ENCODE data around the gene NELFCD.
"Not testable (repeated sequence)": the region's sequence is repeated elsewhere in the genome, so short reads cannot be mapped to it uniquely, and the experiment has no call there.

NELFCD gene

DNA sequence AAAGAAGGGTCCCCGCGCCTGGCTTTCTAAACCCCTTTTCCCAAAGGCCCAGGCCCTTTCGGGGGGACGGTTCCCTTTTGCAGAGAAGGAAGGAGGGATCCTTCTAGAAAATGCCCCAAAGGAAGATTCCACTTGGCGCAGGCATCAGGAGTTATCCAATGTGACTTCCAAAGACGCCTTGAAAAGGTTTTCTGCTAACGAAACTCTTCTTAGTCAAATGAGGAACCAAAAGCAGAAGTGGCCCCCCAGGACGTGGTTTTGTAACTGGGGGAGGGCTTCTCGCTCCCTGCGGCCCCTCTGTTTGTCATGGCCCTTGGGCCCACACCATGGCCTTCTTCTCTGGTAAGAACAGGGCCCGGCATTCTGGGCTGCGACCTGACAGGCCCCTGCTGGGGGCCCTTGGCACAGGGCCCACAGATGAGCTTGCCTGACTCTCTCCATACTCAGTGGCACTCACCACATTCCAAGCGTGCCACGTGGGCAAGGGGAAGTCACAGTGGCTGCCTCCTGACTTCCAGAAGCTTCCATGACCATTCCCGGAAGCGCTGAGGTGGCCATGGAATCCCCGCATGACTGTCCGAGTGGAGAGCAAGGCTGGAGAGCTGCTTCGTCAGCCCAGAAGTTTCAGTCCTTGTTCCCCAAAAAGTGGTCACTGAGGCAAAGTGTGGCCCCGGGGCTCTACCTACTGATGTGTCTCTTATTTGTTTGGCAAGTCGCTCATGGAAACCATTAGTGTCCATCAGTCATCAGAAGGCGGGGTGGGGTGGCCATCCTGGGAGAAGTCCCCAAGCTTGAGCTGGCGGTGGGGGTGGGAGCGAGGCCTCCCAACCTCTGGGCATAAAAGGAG, 26.8 kb downstream of the NELFCD start:
- DNase-seq (ENCODE audit: low spot score) (no peak), FAIRE-seq (no peak)

DNA sequence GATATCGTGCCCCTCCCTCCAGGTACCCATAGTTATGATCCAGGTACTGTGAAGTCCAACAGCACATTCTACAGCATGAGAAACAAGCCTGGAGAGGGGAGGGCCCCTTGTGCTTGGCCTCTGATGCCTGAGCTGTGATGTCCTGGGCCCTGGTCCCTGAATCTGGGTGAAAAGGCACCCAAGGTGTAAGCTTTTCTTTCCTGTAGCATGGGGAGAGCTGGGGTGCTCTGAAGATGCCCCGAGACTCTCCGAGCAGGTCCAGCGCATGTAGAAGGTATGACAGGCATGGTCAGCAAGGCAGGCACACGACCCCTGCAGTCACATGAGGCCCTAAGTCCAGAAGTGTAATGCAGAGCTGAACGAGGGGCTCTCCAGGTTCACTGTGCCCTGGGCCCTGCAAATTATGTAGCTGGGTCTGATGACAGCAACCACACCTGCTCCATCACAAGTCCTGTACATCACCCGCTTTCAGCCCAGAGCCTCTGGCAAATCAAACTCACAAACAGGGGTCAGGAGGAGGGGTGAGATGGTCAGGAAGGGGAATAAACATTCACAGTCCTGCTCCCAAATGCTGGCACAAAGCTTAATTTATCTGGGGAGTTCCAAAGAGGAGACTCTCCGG, 27.8 kb downstream of the NELFCD start:
- FAIRE-seq (no peak), DNase-seq (ENCODE audit: low spot score) (no peak)

DNA sequence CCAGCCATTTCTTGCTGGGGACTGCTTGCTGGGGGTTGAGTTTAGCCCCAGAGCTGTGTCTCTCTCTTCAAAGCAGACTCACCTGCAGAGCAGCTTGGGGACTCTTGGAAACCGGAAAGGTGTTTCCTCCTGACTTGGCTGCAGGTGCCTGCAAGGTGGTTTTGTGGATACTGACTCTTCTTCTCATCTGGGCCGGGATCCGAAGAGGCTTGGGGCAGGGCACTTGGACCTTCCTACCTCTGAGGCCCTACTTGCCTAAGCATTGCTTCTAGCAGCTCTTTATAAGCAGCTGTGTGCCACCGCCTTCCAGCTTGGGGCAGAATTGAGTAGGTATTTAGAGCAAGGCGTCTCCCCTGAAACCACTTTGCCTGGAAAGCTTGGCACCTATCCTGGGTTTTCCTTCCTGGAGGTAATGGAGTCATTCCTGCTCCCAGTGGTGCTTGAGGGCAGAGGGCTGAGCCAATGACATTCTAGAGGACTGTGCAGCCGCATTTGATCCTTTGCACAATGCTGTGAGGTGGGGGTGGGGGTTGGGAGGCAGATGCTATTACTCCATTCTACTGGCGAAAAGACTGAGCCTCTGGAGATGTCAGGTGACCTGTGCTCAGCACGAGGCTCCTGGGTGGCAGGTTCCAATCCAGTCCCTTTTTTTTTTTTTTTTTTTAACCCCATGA, 29.4 kb downstream of the NELFCD start:
- peak; percentile 50 for DNase-seq (ENCODE audit: low spot score)
- no peak for FAIRE-seq

DNA sequence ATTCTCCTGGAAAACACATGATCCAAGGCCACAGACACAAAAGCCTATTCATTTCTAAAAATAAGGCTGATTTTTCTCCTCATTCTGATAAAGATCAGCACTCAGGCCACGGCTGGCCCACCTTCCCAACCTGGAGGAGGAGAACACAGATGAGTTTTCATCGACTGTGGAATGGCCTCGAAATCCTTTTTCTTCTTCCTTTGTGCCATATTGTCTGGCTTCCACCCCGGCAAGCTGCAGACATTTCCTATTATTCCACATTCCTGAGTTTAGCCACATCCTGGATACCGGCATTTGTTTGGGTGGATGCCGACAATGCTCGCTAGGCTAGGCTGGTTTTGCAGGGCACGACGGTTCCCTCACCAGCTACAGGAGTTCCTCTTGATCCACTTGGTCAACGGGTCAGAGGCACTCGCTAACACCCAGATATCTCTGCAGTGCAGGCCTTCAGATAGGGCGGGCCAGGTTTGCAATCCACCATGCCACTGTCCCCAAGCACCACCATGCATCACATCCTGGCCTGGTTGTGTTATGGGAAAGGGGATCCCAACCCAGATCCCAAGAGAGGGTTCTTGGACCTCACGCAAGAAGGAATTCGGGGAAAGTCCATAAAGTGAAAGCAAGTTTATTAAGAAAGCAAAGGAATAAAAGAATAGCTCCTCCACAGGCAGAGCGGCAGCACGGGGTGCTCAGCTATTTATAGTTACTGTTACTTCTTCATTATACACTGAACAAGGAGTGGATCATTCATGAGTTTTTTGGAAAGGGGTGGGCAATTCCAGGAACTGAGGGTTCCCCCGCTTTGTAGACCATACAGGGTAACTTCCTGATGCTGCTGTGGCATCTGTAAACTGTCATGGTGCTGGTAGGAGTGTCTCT, 30.2 kb downstream of the NELFCD start:
- FAIRE-seq (peak; percentile 56), DNase-seq (ENCODE audit: low spot score) (peak; percentile 89)

DNA sequence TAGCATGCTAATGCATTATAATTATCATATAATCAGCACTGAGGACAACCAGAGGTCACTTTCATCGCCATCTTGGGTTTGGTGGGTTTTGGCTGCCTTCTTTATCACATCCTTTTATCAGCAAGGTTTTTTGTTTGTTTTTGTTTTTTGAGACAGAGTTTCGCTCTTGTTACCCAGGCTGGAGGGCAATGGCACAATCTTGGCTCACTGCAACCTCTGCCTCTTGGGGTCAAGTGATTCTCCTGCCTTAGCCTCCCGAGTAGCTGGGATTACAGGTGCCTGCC, 30.8 kb downstream of the NELFCD start:
- FAIRE-seq; DNase-seq (ENCODE audit: low spot score): not testable (repeated sequence)

DNA sequence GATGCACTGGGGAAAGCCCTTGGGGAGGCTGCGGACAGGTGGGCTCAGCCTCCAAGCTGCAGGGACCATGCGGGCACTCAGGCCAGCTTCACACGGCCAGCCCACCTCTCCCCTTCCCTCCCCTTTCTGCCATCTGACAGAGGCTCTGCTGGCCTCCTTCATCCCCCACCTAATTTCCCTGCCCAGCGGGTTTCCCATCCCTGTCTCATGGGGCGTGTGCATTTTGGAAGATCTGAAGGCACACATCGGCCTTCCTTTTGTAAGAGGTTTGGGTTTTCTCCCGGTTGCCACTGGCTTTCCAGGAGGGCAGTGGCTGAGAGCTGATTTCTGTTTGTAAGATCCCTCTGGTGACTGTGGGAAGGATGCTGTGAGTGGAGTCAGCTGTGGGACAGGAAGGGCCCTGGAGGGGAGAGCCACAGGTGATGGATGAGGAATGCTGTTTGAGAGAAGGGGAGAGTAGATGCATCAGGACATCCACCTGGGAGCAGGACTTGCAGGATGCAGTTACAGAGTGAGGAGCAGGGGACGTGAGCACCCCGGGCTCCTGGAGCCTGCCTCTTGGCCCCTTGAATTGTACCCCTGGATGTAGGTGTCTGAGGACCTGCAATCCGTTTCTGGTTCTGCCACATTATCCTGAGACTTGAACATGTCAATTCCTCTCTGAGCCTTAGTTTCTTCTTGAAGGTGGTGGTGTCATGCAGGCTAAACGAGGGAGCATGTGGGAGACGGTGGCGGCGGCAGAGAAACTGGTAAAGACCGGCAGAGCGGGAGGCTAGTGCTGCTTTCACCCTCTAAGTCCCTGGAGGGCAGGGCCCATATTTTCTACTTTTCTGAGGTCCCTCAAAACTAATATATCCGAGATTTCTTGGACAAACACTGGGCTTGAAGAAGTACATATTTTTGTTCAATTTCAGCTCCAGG, 32.2 kb downstream of the NELFCD start:
- FAIRE-seq (no peak), DNase-seq (ENCODE audit: low spot score) (no peak)

DNA sequence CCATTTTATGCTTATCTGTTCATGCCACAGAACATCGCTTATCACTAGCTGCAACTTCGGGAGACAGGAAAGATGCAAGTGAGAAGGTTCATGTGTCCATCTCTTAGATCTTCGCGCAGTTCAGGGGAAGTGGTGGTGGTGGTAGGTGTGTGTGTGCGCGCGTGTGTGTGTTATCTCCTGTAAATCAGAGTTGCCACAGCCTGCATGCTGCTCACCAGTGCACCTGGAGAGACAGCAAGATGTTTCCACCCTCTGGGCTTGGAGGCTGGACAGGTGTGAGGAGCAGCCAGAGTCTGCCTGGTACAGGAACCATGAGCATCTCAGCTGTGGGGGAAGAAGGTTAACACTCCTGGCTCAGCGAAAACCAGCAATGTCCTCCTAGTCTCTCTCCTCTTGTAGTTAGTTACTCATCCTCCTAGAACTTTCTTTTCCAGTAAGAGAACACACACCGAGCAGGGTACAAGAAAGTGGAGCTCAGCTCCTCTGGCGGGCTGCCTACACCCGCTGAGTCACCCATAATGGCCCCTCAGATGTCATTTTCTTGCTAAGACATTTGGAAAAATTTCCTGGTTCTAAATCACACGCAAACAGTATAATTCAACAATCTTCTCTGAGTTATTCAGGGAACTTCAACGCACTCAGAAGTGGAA, 33.0 kb downstream of the NELFCD start:
- FAIRE-seq (no peak), DNase-seq (ENCODE audit: low spot score) (no peak)

DNA sequence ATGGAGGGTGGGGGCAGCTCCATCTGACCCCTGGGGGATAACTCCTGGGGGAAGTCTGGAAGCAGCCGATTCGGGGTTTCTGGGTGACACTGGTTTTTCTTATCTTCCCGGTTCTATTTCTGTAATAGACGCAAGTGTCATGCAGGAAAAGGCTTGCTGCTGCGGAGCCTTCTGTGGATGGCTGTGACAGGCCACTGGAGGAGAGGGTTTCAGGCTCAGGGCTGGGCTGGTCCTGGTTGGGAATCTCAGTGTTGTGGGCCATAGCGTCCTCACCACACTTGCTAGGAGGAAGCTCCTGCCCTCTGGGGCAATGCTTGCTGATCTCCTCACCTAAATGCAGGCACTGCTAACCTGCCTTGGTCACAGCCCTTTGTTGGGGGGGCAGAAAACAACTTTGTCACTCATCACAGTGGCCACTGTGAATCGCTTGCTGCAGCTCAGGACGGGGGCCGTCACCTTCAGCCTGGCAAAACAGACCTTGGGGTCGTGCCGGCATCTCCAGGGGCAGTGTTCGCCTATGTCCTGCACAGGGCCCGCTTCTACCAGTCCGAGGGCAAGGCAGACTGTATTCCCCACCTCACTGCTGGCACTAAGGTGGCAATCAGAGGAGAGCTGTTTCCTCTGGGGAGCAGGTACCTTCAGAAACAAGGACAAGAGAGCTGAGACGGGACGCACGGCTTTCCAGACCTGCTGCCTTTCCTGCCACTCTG, 33.8 kb downstream of the NELFCD start:
- no peak for DNase-seq (ENCODE audit: low spot score)
- FAIRE-seq = no peak

DNA sequence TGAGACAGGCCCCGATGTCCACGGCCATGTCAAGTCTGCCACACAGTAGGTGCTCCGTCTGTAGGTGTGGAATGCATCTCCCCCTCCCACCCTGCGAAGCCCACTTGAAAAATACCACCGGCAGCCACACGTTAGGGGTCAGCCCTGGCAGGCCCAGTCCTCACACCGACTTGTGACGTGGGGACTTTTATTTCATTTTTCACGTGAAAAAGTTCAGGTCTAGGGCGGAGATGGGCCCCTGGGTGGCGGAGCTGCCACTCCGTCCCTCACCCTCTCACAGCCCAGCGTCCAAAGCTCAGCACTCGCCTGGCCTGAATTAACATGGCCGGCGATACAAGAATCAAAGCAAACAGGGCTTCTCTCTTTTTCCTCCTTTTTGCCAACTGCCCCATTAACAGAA, 34.4 kb downstream of the NELFCD start:
- no peak for DNase-seq (ENCODE audit: low spot score)
- no peak for FAIRE-seq

DNA sequence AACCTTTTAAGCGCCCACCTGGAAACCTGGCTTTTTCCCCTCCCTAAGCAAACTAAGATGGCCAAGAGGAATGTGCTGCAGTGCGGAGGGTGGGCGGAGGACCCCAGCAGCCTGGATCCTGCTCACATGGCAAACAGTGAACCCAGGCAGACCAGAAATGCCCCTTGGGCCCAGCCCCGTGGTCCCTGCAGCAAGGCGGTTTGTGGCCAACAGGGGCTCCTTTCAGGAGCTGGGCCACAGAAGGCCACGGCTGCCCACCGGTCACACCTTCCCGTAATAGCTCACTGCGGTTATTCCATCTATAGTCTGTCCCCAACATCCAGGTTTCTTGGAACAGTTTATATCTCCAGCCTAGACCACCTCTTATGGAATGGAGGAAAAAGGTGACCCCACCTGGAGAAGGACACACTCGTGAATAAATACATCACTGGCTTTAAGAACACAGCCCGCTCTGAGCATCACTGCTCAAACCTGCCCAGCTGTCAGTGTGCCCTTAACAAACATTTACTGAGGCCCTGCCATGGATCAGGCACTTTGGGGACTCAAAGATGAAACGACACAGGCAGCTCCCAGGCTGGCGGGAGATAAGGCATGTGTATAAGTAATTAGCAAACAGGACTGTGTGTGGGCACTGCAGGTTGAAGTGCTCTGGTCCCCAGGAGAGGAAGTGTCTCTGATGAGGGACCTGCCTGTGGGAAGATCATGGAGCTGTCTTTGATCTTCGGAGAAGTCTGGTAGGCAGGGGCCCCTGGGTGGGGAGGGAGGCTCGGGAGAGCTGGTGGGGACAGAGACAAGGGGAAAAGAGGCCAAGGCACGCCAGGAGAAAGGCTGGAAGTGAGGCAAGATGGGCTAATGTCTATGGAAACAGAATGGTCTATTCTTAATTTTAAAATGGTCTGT, 35.0 kb downstream of the NELFCD start:
- DNase-seq (ENCODE audit: low spot score) (no peak), FAIRE-seq (no peak)

DNA sequence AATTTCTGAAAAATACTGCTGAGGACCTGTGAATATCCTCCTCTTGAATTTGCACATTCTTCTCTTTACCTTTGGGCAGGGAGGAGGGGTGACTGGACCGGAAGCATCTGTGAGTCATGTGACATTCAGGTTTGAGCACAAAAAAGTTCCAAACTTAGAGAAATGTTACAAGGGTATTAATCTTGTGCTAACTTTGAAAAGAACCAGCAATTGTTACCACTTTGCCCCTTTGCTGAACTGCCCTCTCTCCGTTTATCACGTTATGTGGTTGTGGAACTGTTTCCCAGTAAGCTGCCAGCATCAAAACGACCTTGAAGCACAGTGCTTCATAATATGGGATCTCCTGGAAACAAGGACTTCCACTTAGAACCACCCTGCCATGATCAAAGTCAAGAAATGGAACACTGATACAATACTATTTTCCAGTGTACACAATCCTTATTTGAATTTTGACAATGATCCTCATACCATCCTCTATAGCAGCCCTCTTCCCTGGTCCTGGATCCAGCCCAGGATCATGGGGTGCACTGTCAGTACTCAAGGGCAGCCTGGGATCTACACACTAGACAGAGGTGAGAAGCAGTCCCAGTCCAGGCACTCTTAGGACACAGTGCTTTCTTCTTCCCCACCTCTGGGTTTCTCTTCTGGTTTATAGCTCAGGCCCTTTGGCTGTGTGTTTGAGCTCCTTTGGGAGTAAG, 35.9 kb downstream of the NELFCD start:
- no peak for FAIRE-seq

DNA sequence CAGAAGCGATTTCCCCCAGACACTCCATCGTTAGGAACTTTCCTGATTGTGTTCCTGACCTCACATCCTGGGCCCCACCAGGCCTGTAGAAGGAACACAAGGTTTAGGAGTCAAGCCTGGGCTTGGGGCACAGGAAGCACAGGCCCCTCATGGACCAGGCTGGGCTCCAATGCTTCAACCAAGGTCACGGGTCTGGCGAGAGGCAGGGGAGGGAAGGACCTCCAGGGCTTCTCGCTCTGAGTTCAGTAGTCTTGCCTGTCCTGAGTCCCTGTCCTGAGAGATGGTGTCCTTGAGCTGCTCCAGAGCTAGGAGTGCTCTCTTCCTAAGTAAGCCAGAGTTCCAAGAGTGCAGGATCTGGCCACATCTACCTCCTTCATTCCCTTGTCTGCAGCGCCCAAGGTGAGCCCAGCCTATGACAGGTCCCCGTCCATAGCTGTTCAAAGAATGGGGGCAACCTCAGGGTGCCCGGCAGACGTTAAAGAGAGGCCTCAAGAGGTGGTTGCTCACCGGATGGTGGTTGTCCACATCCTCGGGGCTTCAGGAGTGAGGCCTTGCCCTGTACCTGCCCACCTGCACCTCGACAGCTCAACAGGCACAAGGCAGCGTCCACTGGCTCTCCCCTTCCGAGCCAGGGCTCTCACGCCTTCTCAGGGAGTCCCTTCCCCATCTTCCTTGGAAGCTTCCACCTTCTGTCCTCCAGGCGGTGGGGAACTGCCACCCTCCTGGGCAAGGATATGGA, 36.6 kb downstream of the NELFCD start:
- DNase-seq (ENCODE audit: low spot score) (no peak), FAIRE-seq (no peak)

More for the DNA sequence above, 35.9 kb downstream of the NELFCD start:
- no peak for DNase-seq (ENCODE audit: low spot score)

DNA sequence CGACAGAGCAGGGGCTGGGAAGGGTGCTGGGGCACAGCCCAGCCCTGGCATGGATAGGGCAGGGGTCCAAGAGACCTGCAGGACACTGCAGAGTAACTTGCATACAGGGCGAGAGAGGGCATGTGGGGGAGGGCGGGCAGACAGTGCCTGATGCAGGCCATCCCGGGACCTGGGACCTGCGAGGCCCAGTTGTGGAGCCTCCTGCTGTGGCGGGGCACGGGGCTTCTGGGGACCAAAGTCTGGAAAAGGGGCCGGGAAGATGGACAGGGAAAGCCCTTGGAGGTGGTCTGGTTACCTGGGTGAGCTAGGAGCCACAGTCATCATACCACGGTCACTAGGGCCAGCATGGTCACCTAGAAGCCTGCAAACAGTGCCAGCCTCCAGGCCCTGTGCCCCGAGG, 37.8 kb downstream of the NELFCD start:
- no peak for FAIRE-seq

DNA sequence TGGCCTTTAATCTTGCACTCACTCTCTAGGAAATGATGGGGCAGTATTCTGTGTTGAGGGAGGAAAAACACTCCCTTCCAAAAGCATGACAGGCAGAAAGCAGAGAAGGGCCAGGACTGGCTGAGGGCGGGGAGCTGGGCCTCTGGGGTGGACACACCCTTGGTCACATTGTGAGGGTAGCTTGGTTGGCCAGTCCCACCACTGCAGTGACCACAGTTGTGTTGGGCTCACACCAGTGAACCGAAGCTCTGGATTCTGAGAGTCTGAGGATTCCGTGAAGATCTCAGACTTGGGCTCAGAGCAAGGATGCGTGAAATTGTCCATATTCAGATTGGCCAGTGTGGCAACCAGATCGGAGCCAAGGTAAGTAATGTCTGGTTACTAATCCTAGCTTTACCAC, 38.2 kb downstream of the NELFCD start, which contains the start of gene TUBB1:
TSS of gene TUBB1 (plus strand) at position 213 of the 400 bp plus-strand sequence. CDS start at position 307, 94 bp downstream.
- no peak for DNase-seq (ENCODE audit: low spot score)

More for the DNA sequence above, 37.8 kb downstream of the NELFCD start:
- DNase-seq (ENCODE audit: low spot score) = no peak

DNA sequence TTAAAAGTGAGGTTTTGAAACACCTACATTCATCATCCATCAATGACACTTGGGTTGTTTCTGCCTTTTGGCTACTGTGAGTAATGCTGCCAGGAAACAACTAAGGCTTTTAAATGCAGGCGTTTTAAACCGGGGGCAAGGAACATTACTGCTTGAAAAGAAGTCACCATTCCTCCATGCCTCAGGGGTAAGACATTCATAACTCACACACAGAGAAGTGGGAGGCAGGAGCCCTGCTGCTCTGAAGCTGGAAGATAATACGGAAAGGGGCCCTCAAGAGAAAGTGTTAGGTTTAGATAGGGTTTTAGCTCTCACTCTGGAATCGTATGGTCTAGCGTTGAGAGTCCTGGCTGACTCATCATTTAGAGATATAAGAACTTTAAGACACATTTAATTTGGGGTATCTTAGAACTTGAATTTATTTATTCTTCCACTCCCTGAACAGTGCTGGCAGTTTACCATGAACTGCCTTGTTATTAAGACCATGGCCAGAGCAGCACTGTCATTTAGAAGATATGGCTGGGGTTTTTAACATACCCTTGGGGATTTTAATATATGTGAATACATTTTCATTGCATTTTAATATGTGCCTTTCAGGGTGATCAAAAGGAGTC, 40.0 kb downstream of the NELFCD start:
- DNase-seq (ENCODE audit: low spot score) = no peak
- no peak for FAIRE-seq

More for the DNA sequence above, 38.2 kb downstream of the NELFCD start, which contains the start of gene TUBB1:
- FAIRE-seq = no peak

DNA sequence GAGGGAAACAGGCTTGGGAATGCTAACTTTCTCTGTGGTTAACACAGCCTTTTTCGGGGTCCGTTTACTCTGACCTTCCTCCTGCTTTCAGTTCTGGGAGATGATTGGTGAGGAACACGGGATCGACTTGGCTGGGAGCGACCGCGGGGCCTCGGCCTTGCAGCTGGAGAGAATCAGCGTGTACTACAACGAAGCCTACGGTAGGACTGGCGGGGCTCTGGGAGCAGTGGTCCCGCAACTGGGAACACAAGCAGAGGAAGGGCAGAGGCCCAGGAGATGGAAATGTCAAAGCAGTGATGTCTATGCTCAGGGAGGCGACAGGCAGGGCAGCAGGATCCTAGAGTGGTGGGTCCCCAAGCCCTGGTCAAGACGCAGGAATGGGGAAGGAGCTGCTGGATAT, 41.7 kb downstream of the NELFCD start:
- no peak for FAIRE-seq
- DNase-seq (ENCODE audit: low spot score) = no peak
